ENCODE results near the gene ZSCAN23.

ZSCAN23 gene

DNA sequence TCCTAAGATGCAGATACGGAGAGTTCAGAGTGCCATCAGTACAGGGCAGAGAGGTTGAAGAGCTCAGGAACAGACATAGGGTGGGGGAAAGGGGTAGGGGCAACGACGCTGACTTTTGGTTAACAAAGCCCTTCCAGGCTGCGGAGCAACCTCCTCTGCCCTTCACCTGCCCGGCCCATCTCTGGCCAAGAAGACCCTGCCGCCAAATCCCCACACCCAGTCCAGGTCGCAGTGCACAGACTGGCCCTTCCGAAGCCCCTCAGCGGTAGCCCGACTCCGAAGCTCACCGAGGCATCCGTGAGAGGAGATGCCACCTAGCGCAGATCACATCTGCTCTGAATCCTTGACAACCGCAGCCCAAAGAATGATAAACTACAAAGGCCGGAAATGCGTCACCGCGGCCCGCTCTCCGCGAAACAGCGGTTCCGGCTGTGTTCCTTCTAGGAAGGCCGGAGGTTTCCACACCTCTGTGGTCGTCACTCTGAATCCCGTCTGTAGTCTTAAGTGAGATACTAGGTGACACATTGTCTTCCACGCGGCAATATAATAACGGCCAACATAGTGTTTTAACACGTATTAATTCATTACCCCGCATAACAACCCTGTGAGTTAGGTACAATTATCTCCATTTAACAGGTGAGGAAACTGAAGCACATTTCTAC, at the start of gene ZSCAN23:
Gene ZSCAN23, minus strand, starts transcription at position 380 of the 662 bp plus-strand sequence. CDS start 7,225 bp downstream, outside the sequence.
- TF ChIP-seq, protein P1, sequence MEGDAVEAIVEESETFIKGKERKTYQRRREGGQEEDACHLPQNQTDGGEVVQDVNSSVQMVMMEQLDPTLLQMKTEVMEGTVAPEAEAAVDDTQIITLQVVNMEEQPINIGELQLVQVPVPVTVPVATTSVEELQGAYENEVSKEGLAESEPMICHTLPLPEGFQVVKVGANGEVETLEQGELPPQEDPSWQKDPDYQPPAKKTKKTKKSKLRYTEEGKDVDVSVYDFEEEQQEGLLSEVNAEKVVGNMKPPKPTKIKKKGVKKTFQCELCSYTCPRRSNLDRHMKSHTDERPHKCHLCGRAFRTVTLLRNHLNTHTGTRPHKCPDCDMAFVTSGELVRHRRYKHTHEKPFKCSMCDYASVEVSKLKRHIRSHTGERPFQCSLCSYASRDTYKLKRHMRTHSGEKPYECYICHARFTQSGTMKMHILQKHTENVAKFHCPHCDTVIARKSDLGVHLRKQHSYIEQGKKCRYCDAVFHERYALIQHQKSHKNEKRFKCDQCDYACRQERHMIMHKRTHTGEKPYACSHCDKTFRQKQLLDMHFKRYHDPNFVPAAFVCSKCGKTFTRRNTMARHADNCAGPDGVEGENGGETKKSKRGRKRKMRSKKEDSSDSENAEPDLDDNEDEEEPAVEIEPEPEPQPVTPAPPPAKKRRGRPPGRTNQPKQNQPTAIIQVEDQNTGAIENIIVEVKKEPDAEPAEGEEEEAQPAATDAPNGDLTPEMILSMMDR (conservative IDR thresholded peaks at IDR 0.05) = no peak; the same call in 1 of the 2 replicates
- peak within 1 kb of the TSS; percentile 83 for H3K27ac ChIP-seq

DNA sequence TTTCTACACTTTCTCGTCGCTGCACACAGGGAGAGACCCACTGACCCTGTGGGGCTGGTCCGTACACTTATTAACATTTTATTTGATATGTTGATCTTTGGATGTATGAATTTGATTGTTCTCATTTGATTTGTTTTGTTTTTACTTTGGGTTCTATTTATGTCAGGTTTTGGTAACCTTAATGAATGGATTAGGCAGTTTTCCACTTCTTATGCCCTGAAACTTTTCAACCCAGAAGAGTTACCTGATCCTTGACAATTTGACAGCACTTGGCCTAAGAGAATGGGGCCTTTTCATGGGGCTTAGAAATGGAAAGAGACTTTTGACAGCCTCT, 48.7 kb upstream of the ZSCAN23 start:
- TF ChIP-seq, protein P1 (conservative IDR thresholded peaks at IDR 0.05) = no peak
- no peak overlapping the region for H3K27ac ChIP-seq

DNA sequence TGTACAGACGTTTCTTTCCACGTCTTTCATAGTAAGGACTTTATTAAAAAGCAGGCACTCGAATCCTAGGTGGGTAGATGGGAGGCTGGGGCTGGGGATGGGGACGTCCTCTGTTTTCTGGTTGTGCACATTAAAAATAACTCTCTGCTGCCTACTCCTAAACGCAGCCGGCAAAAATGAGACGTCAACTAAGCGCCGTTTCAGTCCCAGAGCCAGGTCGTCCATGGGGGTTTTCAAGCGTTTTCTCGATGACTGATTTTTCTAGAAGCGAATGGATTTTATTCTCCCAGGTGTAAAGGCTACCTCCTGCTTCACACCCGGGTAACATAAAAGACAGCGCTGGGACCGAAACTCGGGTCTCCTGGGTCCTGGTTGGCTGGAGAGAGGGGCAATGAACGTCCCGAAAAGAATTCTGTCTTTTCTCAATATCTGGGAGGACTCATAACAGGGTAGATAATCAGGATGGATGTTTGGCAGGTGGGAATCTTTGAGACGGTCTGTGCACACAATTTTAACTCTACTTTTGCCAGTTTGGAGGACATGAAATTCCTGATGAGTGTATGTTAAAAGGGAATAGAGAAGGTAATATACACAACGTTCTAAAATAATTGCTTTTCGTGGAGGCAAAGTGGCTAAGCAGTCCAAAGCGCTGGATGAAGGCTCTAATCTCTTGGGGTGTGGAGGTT, 47.1 kb upstream of the ZSCAN23 start:
- no peak overlapping the region for H3K27ac ChIP-seq
- TF ChIP-seq, protein P1 (conservative IDR thresholded peaks at IDR 0.05) = no peak

DNA sequence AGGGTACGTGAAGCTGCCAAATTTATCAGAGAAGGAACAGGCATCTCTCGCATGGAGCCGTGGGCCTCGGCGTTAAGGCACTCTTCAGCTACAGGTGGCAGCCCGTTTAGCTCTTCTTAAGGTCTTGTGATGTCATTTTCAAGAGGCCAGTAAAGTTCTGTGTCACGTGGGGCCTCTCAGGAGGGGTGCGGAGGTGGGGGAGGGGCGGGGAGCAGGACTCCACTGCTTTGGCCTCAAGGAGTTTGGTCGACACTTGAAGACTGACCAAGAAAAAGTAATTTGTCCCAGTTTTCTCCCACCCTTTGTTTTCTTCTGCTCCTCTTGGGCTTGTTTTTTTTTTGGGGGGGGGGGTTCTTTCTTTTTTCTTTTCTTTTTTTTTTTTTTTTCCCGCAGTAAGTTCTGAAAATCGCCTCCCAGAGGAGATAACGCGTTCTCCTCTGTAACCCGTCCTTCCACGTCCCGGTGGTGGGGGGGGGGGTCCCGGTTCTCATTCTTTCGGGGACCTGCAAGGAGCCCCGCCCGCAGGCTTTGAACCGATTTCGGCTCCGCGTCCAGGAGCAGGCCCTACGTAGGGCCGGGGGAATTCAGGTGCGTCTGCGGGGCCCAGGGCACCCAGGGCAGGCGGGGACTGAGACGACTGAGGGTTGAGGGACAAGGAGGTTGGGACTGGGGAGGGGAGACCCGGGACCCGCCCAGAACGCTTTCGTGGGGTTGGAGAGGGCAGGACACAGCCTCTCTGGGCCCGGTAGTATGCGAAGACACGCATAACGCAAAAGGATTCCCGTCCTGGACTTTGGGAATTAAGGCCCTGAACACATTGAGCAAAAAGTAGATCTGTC, 46.3 kb upstream of the ZSCAN23 start:
- TF ChIP-seq, protein P1 (conservative IDR thresholded peaks at IDR 0.05) = no peak
- H3K27ac ChIP-seq = no peak overlapping the region

DNA sequence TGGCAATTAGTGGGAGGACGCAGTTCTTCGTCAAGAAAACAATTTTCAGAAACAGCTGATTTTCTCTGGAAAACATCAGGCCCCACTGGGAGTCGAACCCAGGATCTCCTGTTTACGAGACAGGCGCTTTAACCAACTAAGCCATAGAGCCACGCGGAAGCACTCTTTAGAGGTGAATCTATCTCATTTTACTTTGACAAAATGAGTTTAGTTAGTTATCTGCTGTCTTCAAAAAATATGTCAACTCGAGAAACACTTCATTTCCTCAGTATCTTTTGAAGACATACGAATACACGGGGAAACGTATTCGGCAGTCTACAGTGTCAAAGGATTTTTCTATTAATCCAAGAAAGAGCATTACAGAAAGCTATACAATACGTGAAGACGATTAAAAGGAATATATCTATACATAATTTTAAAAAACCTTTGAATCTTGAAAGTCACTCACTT, 45.6 kb upstream of the ZSCAN23 start:
- TF ChIP-seq, protein P1 (conservative IDR thresholded peaks at IDR 0.05) = no peak
- H3K27ac ChIP-seq = no peak overlapping the region

DNA sequence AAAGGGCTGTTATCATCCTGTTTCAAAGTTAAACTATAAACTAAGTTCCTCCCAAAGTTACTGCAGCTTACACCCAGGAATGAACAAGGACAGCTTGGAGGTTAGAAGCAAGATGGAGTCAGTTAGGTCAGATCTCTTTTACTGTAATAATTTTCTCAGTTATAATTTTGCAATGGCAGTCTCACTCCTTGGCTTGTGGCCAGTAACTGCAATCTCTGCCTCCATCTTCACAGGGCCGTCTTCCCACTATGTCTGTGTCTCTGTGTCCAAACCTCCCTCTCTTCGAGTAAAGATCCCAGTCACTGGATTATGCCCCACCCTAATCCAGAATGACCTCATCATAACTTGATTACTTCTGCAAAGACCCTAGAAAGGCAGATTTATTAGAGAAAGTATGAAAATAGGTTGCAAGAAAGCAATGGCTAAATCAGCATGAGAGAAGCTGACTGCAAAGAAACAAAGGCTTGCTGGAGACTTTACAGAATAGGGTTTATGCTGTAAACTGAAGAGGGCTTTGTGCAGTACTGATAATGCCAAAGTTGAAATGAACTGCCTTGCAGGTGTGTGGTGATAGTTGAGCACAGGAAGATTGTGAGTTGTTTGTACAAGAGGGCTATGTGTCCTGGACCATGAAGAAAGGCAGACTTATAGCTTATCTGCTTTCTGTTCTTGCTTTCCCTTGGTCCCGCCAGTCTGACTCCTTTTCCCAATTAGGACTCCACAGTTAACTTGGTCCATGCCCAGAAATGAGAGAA, 43.9 kb upstream of the ZSCAN23 start:
- TF ChIP-seq, protein P1 (conservative IDR thresholded peaks at IDR 0.05) = no peak
- H3K27ac ChIP-seq = peak overlapping the region; percentile 23
